Measurements from ENCODE around the gene FKBP11. TPM values are rescaled to one million over a fixed set of nuclear protein-coding genes. Genes with fewer than 3 reads are reported as not detected.
A peak's percentile ranks its signal among the peaks of the same experiment; 100 is the strongest.

Gene FKBP11
- total and polyA plus RNA-seq, 2 of the 13 experiments (the other 11 are each of a cell fraction or from before 2014, with no cell fraction given) = 15.5 to 19.4 TPM

- TF ChIP-seq NKX3-1 (CRISPR knock-in tag; IDR thresholded peaks at IDR 0.05) = no peak
- TF ChIP-seq TRIM24 (CRISPR knock-in tag; IDR thresholded peaks at IDR 0.05) = no peak
- no peak for TF ChIP-seq CCAR2 (optimal IDR thresholded peaks at IDR 0.05; ENCODE audit: low read depth, low read length)
- TF ChIP-seq, protein P1, sequence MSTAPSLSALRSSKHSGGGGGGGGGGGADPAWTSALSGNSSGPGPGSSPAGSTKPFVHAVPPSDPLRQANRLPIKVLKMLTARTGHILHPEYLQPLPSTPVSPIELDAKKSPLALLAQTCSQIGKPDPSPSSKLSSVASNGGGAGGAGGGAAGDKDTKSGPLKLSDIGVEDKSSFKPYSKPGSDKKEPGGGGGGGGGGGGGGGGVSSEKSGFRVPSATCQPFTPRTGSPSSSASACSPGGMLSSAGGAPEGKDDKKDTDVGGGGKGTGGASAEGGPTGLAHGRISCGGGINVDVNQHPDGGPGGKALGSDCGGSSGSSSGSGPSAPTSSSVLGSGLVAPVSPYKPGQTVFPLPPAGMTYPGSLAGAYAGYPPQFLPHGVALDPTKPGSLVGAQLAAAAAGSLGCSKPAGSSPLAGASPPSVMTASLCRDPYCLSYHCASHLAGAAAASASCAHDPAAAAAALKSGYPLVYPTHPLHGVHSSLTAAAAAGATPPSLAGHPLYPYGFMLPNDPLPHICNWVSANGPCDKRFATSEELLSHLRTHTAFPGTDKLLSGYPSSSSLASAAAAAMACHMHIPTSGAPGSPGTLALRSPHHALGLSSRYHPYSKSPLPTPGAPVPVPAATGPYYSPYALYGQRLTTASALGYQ (CRISPR knock-in tag; IDR thresholded peaks at IDR 0.05) = no peak
- TF ChIP-seq PRPF4 (IDR thresholded peaks at IDR 0.05; ENCODE audit: low read depth, low read length, poor library complexity, severe bottlenecking) = no peak
- TF ChIP-seq SSRP1 (CRISPR knock-in tag; IDR thresholded peaks at IDR 0.05) = no peak
- no peak for TF ChIP-seq ZNF160 (CRISPR knock-in tag; IDR thresholded peaks at IDR 0.05)
- 0 out of 2 replicates have a peak, but pooled peaks have one; percentile 33 for TF ChIP-seq ZNF563 (CRISPR knock-in tag; IDR thresholded peaks at IDR 0.05)
- TF ChIP-seq ZNF350 (CRISPR knock-in tag; IDR thresholded peaks at IDR 0.05; ENCODE audit: borderline replicate concordance, low read depth) = no peak
- no peak for TF ChIP-seq DNMT1 (CRISPR knock-in tag; IDR thresholded peaks at IDR 0.05)
- TF ChIP-seq GZF1 (CRISPR knock-in tag; IDR thresholded peaks at IDR 0.05) = no peak
- TF ChIP-seq ZNF747 (CRISPR knock-in tag; IDR thresholded peaks at IDR 0.05; ENCODE audit: borderline replicate concordance) = no peak
- no peak for TF ChIP-seq FIP1L1 (IDR thresholded peaks at IDR 0.05; ENCODE audit: borderline replicate concordance, insufficient read depth, low read depth, low read length)
- TF ChIP-seq RXRA (CRISPR knock-in tag; IDR thresholded peaks at IDR 0.05) = no peak
- no peak for TF ChIP-seq ZNF83 (CRISPR knock-in tag; IDR thresholded peaks at IDR 0.05; ENCODE audit: borderline replicate concordance)
- TF ChIP-seq, protein P2, sequence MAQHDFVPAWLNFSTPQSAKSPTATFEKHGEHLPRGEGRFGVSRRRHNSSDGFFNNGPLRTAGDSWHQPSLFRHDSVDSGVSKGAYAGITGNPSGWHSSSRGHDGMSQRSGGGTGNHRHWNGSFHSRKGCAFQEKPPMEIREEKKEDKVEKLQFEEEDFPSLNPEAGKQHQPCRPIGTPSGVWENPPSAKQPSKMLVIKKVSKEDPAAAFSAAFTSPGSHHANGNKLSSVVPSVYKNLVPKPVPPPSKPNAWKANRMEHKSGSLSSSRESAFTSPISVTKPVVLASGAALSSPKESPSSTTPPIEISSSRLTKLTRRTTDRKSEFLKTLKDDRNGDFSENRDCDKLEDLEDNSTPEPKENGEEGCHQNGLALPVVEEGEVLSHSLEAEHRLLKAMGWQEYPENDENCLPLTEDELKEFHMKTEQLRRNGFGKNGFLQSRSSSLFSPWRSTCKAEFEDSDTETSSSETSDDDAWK (CRISPR knock-in tag; IDR thresholded peaks at IDR 0.05) = no peak
- no peak for TF ChIP-seq HOXA5 (CRISPR knock-in tag; IDR thresholded peaks at IDR 0.05)
- no peak for TF ChIP-seq POLR2AphosphoS2 (IDR thresholded peaks at IDR 0.05; ENCODE audit: low read depth, low read length)
- TF ChIP-seq CENPT (CRISPR knock-in tag; IDR thresholded peaks at IDR 0.05; ENCODE audit: low read depth) = no peak
- peak; percentile 31; the same call in 1 of the 2 replicates for TF ChIP-seq ZNF263 (CRISPR knock-in tag; IDR thresholded peaks at IDR 0.05)
- TF ChIP-seq NFE2L1 (CRISPR knock-in tag; IDR thresholded peaks at IDR 0.05; ENCODE audit: borderline replicate concordance) = no peak
- TF ChIP-seq ZNF317 (CRISPR knock-in tag; IDR thresholded peaks at IDR 0.05) = no peak
- no peak for TF ChIP-seq ZNF282 (IDR thresholded peaks at IDR 0.05; ENCODE audit: partially characterized antibody)
- TF ChIP-seq ATRX (CRISPR knock-in tag; IDR thresholded peaks at IDR 0.05; ENCODE audit: borderline replicate concordance) = no peak
- no peak for TF ChIP-seq PRMT3 (CRISPR knock-in tag; IDR thresholded peaks at IDR 0.05; ENCODE audit: borderline replicate concordance, low read depth)
- TF ChIP-seq ZFP82 (CRISPR knock-in tag; IDR thresholded peaks at IDR 0.05; ENCODE audit: borderline replicate concordance) = 0 out of 2 replicates have a peak, but pooled peaks have one; percentile 73
- no peak for TF ChIP-seq SRY (CRISPR knock-in tag; IDR thresholded peaks at IDR 0.05)
- TF ChIP-seq ISL2 (CRISPR knock-in tag; IDR thresholded peaks at IDR 0.05) = no peak
- no peak for TF ChIP-seq RBFOX2 (IDR thresholded peaks at IDR 0.05; ENCODE audit: low read depth, low read length)
- TF ChIP-seq TEAD2 (CRISPR knock-in tag; IDR thresholded peaks at IDR 0.05) = no peak
Measured at GRCh38 chr12:48969833-48970701, 44.8 kb upstream of the FKBP11 start (continued).
